GM18511 (cell line): ENCODE measurements around the gene MRLN.
"Not testable (repeated sequence)": the region's sequence is repeated elsewhere in the genome, so short reads cannot be mapped to it uniquely, and the experiment has no call there.

Experiments used
- ATAC-seq: cut with Tn5 transposase; IDR thresholded peaks from one replicate; pipeline ENCODE4 v1.9.1; 2021; ENCODE audit warnings: mild to moderate bottlenecking, moderate library complexity; ENCODE audit not compliant: unreplicated experiment

Gene MRLN

GRCh38 chr10:59748834-59749233 lies 4.4 kb downstream of the MRLN start:
- ATAC-seq: peak; percentile 95

GRCh38 chr10:59745163-59745650 lies 8.0 kb downstream of the MRLN start:
- no peak for ATAC-seq

- not testable (repeated sequence) for ATAC-seq
These were observed 8.5 kb downstream of the MRLN start for GRCh38 chr10:59744762-59745161.

GRCh38 chr10:59744156-59744555 lies 9.1 kb downstream of the MRLN start:
- not testable (repeated sequence) for ATAC-seq

- ATAC-seq: no peak
These were observed 11.7 kb downstream of the MRLN start for GRCh38 chr10:59741583-59741982.

GRCh38 chr10:59741048-59741447 lies 12.2 kb downstream of the MRLN start:
- ATAC-seq: no peak

GRCh38 chr10:59736749-59737148 lies 16.5 kb downstream of the MRLN start:
- no peak for ATAC-seq

- no peak for ATAC-seq
These were observed 18.0 kb downstream of the MRLN start for GRCh38 chr10:59735296-59735695.

- ATAC-seq: no peak
These were observed 19.2 kb downstream of the MRLN start for GRCh38 chr10:59734014-59734462.

GRCh38 chr10:59733321-59734013 lies 19.8 kb downstream of the MRLN start:
- ATAC-seq: not testable (repeated sequence)

- ATAC-seq: not testable (repeated sequence)
These were observed 20.4 kb downstream of the MRLN start for GRCh38 chr10:59732849-59733248.

- not testable (repeated sequence) for ATAC-seq
These were observed 24.1 kb downstream of the MRLN start for GRCh38 chr10:59729167-59729566.

GRCh38 chr10:59724098-59724938 lies 28.9 kb downstream of the MRLN start:
- ATAC-seq: no peak

GRCh38 chr10:59720377-59720776 lies 32.9 kb downstream of the MRLN start:
- ATAC-seq: no peak

- ATAC-seq: no peak
These were observed 33.9 kb downstream of the MRLN start for GRCh38 chr10:59719374-59719773.

- ATAC-seq: no peak
These were observed 35.0 kb downstream of the MRLN start for GRCh38 chr10:59718257-59718656.

GRCh38 chr10:59713196-59713821 lies 39.9 kb downstream of the MRLN start:
- no peak for ATAC-seq

GRCh38 chr10:59711871-59712494 lies 41.3 kb downstream of the MRLN start:
- no peak for ATAC-seq

- peak; percentile 91 for ATAC-seq
These were observed 43.7 kb downstream of the MRLN start, which contains the start of gene SLC16A9 for GRCh38 chr10:59709395-59710125. TSS of gene SLC16A9 (minus strand) at chr10:59709850. CDS start at chr10:59684291, 25,559 bp downstream.

GRCh38 chr10:59708816-59709394 lies 44.4 kb downstream of the MRLN start:
- peak; percentile 43 for ATAC-seq
